K562 treated with DMSO at 1 percent for 12 hours (cell line): Measurements from ENCODE around the gene REG3G. TPM values are rescaled to one million over a fixed set of nuclear protein-coding genes. Genes with fewer than 3 reads are reported as not detected.

Experiments
- total RNA-seq: library from RNA; unstranded; fragments of 300-600 nt; gene quantifications from 2 replicates; pipeline ENCODE4 v1.2.3, GENCODE V29; 2022; ENCODE audit not compliant: insufficient read depth

Gene REG3G
- total RNA-seq, result not detected in 2 replicates

GRCh38 chr2:79025421-79025820, at the start of gene REG3G:
TSS of gene REG3G (plus strand) at chr2:79025702. CDS start at chr2:79026094, 392 bp downstream.

Other genes starting within 250 kb of the REG3G start
- gene REG1B, start 62.3 kb downstream of the REG3G start, total RNA-seq, result not detected in 2 replicates
- not detected in 2 replicates for gene REG1A, start 94.8 kb downstream of the REG3G start, total RNA-seq
- not detected in 2 replicates for gene REG3A, start 134.1 kb downstream of the REG3G start, total RNA-seq